HepG2 (cell line): ENCODE results near the gene MRPL38. TPM values are rescaled to one million over a fixed set of nuclear protein-coding genes. Genes with fewer than 3 reads are reported as not detected.

Experiments used
- ATAC-seq: fragments of 200-7000 bp; cut with Tn5 transposase; 3 replicates; pipeline ENCODE4 v1.9.1; 2020; ENCODE audit warnings: mild to moderate bottlenecking, moderate library complexity
- BruUV-seq: library from RNA; stranded (reverse); fragments of 400-500 nt; replicated peaks from 2 replicates; lab custom pipeline; 2021; lab: Mats Ljungman, UMichigan
- CTCF ChIA-PET: fragments of 300-600 bp; formaldehyde crosslinking; extraction: SDS; loops from one replicate; lab custom pipeline; 2021; ENCODE audit warnings: low total read pairs, inconsistent platforms, low intra/inter-chr PET ratio; lab: Yijun Ruan, JAX
- POLR2A ChIA-PET: fragments of 350-600 bp; sonication (Branson Sonifier 250); formaldehyde crosslinking; loops from one replicate; lab custom pipeline; 2020; ENCODE audit warnings: antibody characterized with exemption, inconsistent platforms; lab: Yijun Ruan, JAX
- DNase-seq: peaks from one replicate; pipeline ENCODE4 v3.0.0-alpha.2; 2015; ENCODE audit warnings: low spot score
- FAIRE-seq: peaks from 3 replicates; lab custom pipeline; 2011; peaks lifted over from hg19 to GRCh38; lab: Jason Lieb, UNC
- H2AFZ ChIP-seq: one replicate; pipeline ENCODE4 v1.6.1; 2011; ENCODE audit warnings: low read length, inconsistent platforms
- H3K27ac ChIP-seq: fragments of 300-600 bp; 3 replicates; pipeline ENCODE4 v1.8.0; 2011; ENCODE audit warnings: mixed run types, mild to moderate bottlenecking, mixed read lengths, low read length, inconsistent platforms; ENCODE audit not compliant: insufficient read depth; ENCODE audit errors: extremely low read length
- H3K27me3 ChIP-seq, 2 experiments: fragments of 200-600 bp in 1 of 2; 2 replicates in 1 of 2; 3 replicates in 1 of 2; pipeline versions ENCODE4 v1.6.0 to v1.8.0; 2011; ENCODE audit warnings: low read length in 2 of 2, mild to moderate bottlenecking in 2 of 2, moderate library complexity in 2 of 2, inconsistent platforms in 1 of 2; ENCODE audit not compliant: insufficient read depth in 2 of 2, control insufficient read depth in 1 of 2
- H3K36me3 ChIP-seq, 2 experiments: fragments of 200-600 bp in 1 of 2; replicated peaks in 1 of 2; 2 replicates in 1 of 2; 3 replicates in 1 of 2; pipeline versions ENCODE4 v1.5.1 to v1.8.0; 2011; ENCODE audit warnings: low read length in 2 of 2, inconsistent platforms in 1 of 2; ENCODE audit not compliant: insufficient read depth in 2 of 2, control insufficient read depth in 1 of 2
- H3K4me1 ChIP-seq: 2 replicates; pipeline ENCODE4 v1.5.1; 2012; ENCODE audit warnings: low read length, inconsistent platforms; ENCODE audit not compliant: insufficient read depth
- H3K4me2 ChIP-seq: 2 replicates; pipeline ENCODE4 v1.6.0; 2011; ENCODE audit warnings: low read depth, low read length, inconsistent platforms
- H3K4me3 ChIP-seq, 3 experiments: fragments of 200-600 bp in 1 of 3; sonication (generic), shearing (Covaris generic) in 1 of 3; replicated peaks in 1 of 3; 2 replicates each; pipeline ENCODE4 v1.5.1; 2011 to 2016; ENCODE audit warnings: low read length in 3 of 3, inconsistent platforms in 2 of 3, low read depth in 2 of 3, mild to moderate bottlenecking in 2 of 3, control low read depth in 1 of 3, mixed read lengths in 1 of 3; ENCODE audit not compliant: insufficient read depth in 1 of 3
- H3K79me2 ChIP-seq: one replicate; pipeline ENCODE4 v1.6.1; 2011; ENCODE audit warnings: low read length, inconsistent platforms; ENCODE audit not compliant: insufficient read depth
- H3K9ac ChIP-seq: 2 replicates; pipeline ENCODE4 v1.6.0; 2011; ENCODE audit warnings: mild to moderate bottlenecking, low read depth, low read length, inconsistent platforms; ENCODE audit not compliant: insufficient read depth
- H3K9me3 ChIP-seq: 2 replicates; pipeline ENCODE4 v1.5.1; 2012; ENCODE audit warnings: mild to moderate bottlenecking, low read length
- H4K20me1 ChIP-seq: 2 replicates; pipeline ENCODE4 v1.6.0; 2011; ENCODE audit warnings: inconsistent platforms, mild to moderate bottlenecking, low read length, moderate library complexity; ENCODE audit not compliant: insufficient read depth
- FOXA1 ChIP-seq, 2 experiments: fragments of 450-650 bp in 1 of 2; sonication (generic) in 1 of 2; formaldehyde crosslinking in 1 of 2; IDR thresholded peaks; 2 replicates each; pipeline versions ENCODE4 v1.4.0 to v1.6.1; 2016 to 2020; ENCODE audit warnings: missing genetic modification reagents in 1 of 2
- SAP130 ChIP-seq: IDR thresholded peaks from 2 replicates; pipeline ENCODE4 v1.6.1; 2016; ENCODE audit warnings: low read depth
- ZNF556 ChIP-seq: sonication (generic); formaldehyde crosslinking; IDR thresholded peaks from 2 replicates; pipeline ENCODE4 v1.4.0; 2020; ENCODE audit warnings: mild to moderate bottlenecking, missing genetic modification reagents, borderline replicate concordance
- ZNF609 ChIP-seq: sonication (generic); formaldehyde crosslinking; IDR thresholded peaks from 2 replicates; pipeline ENCODE4 v1.4.0; 2020; ENCODE audit warnings: mild to moderate bottlenecking, missing genetic modification reagents, borderline replicate concordance
- ZSCAN21 ChIP-seq: sonication (generic); formaldehyde crosslinking; IDR thresholded peaks from 2 replicates; pipeline ENCODE4 v1.8.0; 2022; ENCODE audit warnings: mild to moderate bottlenecking, missing genetic modification reagents, moderate library complexity, borderline replicate concordance
- WGBS: methylation state at CpG from one replicate; pipeline ENCODE4 v1.1.6; 2017; ENCODE audit warnings: low lambda C conversion rate; 5-methylcytosine and 5-hydroxymethylcytosine counted together
- in situ Hi-C: cut with HindIII; loops from 2 replicates; pipeline ENCODE4 v1.10.0; 2017; ENCODE audit warnings: low pct_unique_long_range_greater_than_20kb; ENCODE audit not compliant: extremely low pct_ligation_motif_present
- intact Hi-C: fragments of 100-400 bp; cut with micrococcal nuclease; formaldehyde crosslinking; loops from one replicate; pipeline ENCODE4 v1.10.0; 2022; ENCODE audit not compliant: unreplicated experiment
- polyA plus RNA-seq, 8 experiments: library from polyadenylated mRNA; depleted of rRNA in 3 of 8; stranded (reverse) in 7 of 8; unstranded in 1 of 8; fragments of >200 nt; fragmentation: Illumina TruSeq in 4 of 8; extraction: Trizol in 4 of 8; gene quantifications; 2 replicates each; pipeline versions ENCODE4 v1.2.1 to v1.2.3, GENCODE V29; 2011 to 2016; ENCODE audit warnings: low read depth in 4 of 8, missing spikeins in 1 of 8, mixed read lengths in 1 of 8; ENCODE audit not compliant: insufficient read depth in 1 of 8
- total RNA-seq, 5 experiments: library from RNA; depleted of rRNA; stranded (reverse); fragments of >200 nt; fragmentation: Illumina TruSeq; extraction: Trizol; gene quantifications; 2 replicates each; pipeline ENCODE4 v1.2.3, GENCODE V29; 2016; ENCODE audit warnings: low read depth in 1 of 5
- TF ChIP-seq, protein P1 (sequence below): sonication (generic); formaldehyde crosslinking; IDR thresholded peaks from 2 replicates; pipeline ENCODE4 v1.4.0; 2020; ENCODE audit warnings: missing genetic modification reagents, low read depth, mild to moderate bottlenecking, borderline replicate concordance

MRPL38 gene
- total and polyA plus RNA-seq, 2 of the 13 experiments (the other 11 are each of a cell fraction or from before 2014, with no cell fraction given) = 83.7 to 125 TPM

DNA sequence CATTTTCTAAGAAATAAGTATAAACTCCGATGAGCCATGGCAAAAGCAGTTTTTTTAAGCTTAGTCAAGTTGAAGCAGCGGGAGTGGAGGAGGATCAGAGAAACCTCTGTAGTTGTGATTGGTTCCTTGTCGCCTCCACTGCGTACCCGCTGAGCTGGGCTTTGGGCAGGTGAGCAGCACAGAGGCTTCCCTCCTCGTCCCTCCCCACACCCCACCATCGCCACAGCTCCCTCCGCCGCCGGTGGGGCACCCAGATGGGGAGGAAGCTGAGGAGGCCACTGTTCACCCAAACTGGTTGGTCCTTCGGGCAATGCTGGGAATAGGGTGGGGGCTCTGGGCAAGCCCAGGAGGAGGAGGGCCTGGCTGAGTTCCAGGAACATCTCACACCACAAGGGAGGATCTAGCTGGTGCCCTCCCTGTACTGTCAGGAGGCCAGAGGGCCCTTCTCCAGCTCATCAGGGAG lies 5.2 kb upstream of the MRPL38 start:
- peaks cover 28% of the 10 kb centered on the region for H3K4me1 ChIP-seq
- no peaks in the 10 kb centered on the region for H3K9me3 ChIP-seq
- TF ChIP-seq ZNF609 (no peak), SAP130 (CRISPR knock-in tag) (no peak), ZNF556 (CRISPR knock-in tag) (no peak), FOXA1 (IDR thresholded peaks at IDR 0.05) (no peak), FOXA1 (CRISPR knock-in tag; IDR thresholded peaks at IDR 0.05) (no peak), ZSCAN21 (CRISPR knock-in tag) (no peak)
- TF ChIP-seq, protein P1, sequence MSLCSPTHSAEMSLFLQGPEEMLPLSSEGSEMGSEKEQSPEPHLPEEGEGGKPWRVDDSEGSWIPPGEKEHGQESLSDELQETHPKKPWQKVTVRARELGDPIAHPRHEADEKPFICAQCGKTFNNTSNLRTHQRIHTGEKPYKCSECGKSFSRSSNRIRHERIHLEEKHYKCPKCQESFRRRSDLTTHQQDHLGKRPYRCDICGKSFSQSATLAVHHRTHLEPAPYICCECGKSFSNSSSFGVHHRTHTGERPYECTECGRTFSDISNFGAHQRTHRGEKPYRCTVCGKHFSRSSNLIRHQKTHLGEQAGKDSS (CRISPR knock-in tag) = no peak
- no TSS peak for BruUV-seq
- no peak for ATAC-seq
- H3K9ac ChIP-seq = no peak overlapping the region
- CTCF ChIA-PET = no interaction called here
- H3K36me3 ChIP-seq = no peaks in the 10 kb centered on the region
- H3K27me3 ChIP-seq = no peaks in the 10 kb centered on the region
- intact Hi-C loops = no loop called here
- POLR2A ChIA-PET = interaction anchor here (1.0 to 3.6 kb wide), 5 partner anchors 13 to 130 kb away, joined by 3 to 16 read pairs (median 6); partner anchors contain the start of gene TRIM47
- H3K79me2 ChIP-seq = no peaks in the 10 kb centered on the region
- in situ Hi-C loops = loop anchor here (5.0 kb wide), 1 partner anchor 97 kb away; no protein-coding TSS in a partner anchor
- H3K27ac ChIP-seq = no peak overlapping the region
- H4K20me1 ChIP-seq = no peaks in the 10 kb centered on the region
- FAIRE-seq = no peak
- H3K4me2 ChIP-seq = no peak overlapping the region
- DNase-seq = no peak
- H2AFZ ChIP-seq = no peak overlapping the region
- WGBS = 69% methylated on average over 11 of the region's 11 CpGs
- no peak overlapping the region for H3K4me3 ChIP-seq
